GM21717 (cell line): ENCODE measurements around the gene HOXA13.

ENCODE experiments used
- ATAC-seq: cut with Tn5 transposase; IDR thresholded peaks from one replicate; pipeline ENCODE4 v1.9.1; 2021; ENCODE audit warnings: mild to moderate bottlenecking, moderate library complexity; ENCODE audit not compliant: unreplicated experiment

HOXA13 gene

DNA sequence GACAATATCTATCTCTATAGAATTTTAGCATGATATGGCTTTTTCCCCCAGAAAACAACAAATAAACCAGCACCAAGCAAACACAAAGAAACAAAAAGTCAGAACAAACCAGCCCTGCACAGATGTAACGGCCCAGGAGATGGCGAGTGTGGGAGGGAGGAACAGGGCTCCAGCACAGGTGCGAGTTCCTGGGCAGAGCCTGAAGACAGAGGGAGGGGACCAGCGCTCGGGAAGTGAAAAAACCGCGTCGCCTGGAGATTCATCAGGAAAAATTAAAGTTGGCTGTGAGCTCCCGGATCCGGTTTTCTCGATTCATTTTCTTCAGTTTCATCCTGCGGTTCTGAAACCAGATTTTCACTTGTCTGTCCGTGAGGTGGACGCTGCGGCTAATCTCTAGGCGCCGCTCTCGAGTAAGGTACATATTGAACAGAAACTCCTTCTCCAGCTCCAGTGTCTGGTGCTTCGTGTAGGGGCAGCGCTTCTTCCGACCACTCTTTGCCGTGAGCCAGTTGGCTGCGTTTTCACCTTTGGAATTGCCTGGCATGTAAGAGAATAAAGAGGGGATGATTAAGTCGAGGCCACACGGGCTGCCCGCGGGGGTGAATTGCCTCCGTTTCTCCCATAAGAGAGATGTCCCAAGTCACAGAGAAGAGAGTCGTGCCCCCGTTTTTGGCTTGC, 28.1 kb downstream of the HOXA13 start:
- no peak for ATAC-seq

DNA sequence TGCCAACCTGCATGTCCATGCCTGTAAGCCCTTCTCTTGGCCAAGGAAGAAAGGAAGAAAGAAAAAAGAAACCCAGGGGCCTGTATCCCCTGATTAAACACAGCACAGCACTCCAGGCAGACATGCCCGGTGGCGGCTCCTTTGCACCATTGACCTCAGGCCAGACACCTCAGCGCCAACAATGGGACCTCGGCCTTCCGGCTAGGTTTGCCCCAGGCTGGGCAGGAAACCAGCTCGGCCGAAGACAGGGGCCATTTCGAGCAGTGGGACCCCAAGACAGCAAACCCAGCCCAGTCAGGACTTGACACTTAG, 28.6 kb downstream of the HOXA13 start:
- no peak for ATAC-seq

DNA sequence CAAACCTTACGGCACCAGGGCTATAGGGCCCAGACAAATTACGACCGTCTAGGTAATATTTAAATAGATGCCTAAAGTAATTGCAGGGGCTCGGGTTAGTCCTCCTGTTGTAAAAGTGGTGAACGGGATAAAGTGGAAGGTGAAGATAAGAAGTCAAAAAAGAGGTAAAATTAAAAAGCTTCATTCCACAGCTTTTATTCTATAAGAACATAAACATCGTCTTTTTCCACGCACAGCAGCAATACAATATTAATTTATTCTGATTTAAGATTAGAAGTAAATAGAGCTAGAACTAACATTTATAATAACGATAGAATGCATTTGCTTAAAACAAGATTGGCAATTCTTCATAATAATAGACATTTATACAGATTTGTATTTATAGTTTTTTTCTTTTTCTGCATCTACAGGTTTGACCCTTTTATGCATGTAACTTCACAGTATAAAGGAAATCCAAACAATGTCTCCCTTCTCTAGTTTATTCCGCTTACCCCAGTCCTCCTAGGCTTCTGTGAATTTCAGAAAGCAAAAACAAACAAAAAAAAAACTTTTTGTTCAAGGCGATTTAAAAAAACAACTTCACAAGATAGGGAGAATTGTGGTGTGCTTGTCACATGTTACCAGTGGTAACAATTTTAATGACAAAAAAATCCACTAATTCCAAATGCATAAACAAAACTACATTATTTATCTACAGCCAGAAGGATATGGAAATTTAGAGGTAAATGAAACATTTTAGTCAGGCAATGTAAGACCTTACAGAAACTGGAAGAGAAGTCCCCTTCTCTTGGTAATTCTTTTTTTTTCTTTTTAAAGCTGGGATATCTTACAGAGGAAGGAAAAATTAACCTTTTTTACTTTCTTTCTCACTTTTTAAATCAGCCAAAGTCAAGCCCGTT, 29.2 kb downstream of the HOXA13 start:
- no peak for ATAC-seq

DNA sequence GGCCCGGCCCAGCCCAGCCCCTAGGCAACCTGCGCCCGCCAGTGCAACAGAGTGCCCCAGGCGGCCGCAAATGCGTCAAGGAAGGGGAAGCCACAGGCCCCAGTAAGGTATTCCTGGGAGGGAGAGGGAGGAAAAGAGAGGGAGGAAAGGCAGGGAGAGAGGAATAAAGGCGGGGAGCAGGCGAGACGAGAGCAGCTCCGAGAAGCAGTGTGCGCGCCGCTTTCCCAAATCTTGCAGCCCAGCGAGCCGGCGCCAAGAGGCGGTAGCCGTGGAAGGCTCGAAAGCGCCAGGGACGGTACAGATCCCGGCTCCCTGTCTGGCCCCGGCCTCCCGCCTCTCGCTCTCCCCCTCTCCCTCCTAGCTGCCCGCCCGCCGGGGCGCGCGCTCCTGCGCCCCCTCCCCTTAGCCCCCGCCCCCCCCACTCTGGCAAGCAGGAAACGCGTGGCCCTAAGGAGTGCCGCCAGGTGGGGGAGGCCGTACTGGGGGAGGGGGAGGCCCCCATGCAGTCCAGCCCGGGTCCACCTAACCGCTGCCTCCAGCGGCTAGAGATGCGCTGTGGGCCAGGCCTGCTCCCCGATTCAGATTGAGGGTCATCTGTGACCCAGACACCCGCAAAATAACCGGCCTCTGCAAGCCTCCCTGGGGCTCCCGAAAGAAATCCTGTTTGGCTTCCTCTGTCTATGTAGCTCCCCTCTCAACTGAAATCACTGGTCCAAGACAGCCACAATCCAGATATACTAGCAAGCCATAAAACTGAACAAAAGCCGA, 30.0 kb downstream of the HOXA13 start:
- ATAC-seq, result no peak

DNA sequence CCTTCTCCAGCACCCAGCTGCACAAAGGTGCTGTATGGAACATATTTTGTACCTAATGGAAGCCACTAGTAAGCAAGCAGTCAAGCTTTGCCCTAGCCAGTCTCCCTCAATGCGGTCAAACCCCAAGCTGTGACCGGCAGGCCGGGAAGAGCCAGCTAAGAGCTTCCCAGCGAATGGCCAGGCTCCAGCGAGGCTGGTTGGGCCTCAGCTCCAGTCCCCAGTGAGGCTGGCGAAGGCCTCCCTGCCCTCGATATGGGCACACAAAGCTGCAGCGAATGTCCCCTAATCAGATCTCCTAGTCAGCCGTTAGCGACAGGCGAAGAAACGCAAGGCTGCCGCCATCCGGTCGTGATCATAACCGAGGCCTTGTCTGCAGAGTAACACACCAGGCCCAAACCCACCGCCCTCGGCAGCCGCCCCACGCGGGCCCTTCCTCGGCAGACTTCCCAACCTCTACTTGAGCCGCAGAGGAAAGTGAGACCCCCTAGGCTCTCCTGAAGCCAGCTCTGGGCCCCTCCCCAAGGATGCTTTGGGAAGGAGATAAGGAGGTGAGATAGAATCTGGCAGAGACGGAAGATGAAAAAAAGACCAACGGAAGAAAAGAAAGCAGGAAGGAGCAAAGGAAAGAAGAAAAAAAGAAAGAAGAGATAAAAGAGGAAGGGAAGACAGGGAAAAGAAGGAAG, 31.5 kb downstream of the HOXA13 start:
- ATAC-seq, result no peak

DNA sequence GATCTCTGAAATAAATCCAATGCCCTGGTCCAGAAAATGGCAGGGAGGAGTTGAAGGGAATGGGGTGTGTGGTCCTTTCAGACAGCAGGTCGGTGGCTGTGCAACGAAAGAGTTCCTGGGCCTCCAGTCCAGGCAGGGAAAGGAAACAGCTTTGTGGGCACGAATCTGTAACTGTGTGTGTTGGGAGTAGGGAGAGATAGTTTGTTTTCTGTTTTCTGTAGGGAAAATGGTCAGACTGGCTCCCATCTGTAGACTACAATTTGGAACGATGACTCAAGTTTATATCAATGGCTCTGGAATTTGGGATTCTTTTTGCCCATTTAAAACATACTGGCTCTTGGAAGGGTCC, 32.0 kb downstream of the HOXA13 start:
- ATAC-seq, result no peak

DNA sequence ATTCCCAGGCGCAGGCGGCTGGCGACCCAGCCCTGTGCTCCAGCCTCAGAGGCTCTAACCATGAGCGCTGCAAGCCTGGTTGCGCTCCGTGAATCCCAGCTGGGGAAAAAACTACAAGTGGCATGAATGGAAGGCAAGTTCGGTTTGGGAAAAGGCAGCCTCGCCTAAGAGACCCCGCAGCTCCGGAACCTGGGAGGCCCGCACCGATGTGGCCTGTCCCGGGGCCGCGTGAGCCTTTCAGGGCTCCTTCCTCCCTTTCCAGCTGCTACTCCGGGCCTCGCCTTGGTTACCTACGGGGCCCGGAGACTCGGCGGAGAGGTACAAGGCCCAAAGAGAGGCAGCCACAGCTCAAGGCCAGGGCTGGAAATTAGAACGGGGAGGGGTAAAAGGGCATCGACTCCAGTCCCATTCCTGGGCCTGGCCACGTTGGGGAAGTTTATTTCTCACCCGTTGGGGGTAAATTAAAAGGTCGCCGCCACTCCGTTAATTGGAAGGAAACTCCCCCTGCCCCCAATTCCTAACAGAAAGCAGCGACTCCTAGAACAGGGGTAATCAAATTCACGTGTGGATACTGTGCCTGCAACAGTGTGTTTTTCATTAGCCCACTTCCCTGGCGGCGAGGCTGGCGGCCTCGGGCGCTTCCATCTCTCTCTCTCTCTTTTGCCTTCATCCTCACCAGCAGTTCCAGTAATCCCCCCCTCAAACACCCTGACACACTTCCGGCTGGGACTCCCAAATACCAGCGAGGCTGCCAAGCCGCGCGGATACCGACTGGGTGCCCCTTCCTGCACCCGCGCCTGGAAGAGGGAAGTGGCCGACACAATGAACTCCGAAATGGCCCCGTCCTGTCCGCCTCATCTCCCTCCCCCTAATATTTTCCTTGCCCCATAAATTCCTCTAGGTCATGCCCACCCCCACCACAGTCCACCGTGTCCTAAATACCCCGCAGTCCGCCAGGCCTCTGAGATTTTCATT, 33.1 kb downstream of the HOXA13 start:
- no peak for ATAC-seq

DNA sequence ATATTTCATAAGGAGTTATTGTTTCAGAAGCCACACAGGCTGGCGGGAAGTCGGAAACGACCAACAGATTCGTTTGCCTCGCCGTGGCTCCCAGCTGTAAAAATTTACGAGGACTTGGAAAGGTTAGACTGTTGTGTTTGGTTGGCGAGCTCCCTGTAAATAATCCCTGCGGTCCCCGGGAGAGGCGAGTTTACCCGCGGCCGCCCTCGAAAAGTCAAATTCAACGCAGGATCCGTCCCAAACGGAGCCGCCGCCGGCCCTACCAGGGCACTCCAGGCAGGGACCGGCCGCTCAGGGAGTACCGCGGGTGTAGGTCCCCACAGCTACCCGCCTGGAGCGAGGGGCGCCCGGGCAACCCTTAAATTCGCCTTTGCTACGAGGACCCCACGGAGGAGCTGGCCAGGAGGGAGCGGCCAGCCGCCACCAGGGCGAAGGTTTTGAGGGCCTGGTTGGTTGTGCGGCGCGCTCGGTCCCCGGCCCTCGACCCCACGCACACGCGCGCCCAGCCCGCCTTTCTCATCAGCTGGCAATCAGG, 33.8 kb downstream of the HOXA13 start:
- no peak for ATAC-seq

DNA sequence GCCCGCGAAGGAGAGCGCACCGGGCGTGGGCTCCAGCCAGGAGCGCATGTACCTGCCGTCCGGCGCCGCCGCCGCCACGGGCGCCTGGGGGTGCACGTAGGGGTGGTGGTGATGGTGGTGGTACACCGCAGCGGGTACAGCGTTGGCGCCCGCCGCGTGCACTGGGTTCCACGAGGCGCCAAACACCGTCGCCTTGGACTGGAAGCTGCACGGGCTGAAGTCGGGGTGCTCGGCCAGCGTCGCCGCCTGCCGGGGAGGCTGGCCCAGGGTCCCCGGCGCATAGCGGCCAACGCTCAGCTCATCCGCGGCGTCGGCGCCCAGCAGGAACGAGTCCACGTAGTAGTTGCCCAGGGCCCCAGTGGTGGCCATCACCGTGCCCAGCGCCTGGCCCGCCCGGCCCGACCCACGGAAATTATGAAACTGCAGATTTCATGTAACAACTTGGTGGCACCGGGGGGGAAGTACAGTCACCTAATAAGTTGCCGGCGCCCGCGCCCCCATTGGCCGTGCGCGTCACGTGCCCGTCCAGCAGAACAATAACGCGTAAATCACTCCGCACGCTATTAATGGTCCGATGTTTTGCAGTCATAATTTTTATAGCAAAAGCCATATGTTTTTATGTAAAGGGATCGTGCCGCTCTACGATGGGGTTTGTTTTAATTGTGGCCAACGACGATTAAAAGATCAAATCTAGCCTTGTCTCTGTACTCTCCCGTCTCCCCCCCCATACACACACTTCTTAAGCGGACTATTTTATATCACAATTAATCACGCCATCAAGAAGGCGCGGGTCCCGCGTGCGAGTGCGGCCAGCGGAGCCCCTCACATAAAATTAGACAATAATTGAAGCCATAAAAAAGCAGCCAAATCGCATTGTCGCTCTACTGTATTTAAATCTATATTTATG, 34.5 kb downstream of the HOXA13 start, which contains the start of gene HOXA9:
HOXA9 (minus strand) TSS at position 449 of the 907 bp plus-strand sequence; CDS start at position 369, 80 bp downstream.
- no peak for ATAC-seq

DNA sequence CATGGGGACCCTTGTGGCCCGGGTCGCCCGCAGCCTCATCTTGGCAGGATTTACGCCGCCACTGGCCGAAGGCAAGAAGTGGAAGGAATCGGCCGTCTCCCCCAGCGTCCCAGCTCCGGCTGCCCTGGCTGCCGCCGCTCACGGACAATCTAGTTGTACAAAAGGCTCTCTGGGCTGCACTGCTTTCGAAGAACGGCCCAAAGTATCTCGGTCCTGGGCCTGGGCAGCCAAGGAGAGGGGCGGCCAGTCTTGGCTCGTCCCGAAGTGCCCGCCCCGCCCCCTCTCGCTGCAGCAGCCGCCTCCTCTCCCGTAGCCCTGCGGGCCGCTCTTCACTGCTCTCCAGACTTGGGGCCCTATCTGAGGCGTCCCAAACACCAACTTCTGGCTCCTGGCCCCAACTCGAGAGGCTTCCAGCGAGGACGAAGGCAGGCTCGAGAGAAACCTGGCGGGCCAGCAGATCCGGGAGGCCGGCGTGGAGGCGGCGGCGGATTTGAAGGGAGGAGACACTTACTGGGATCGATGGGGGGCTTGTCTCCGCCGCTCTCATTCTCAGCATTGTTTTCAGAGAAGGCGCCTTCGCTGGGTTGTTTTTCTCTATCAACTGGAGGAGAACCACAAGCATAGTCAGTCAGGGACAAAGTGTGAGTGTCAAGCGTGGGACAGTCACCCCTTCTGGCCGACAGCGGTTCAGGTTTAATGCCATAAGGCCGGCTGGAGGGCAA, 35.4 kb downstream of the HOXA13 start:
- ATAC-seq, result no peak

DNA sequence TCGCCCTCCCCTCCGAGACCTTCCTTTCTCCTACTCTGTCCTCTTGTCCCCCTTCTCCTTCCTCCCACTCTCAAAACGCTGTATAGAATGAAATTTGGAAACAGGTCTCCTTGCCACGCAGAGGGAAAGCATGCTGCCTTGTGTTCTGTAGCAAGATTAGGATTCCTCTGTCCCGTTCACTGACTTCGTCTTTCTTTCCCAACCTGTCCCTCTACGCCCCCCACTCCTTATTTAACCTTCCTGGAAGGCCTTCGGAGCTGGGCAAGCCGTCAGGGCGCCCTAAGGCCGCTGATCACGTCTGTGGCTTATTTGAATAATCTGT, 35.9 kb downstream of the HOXA13 start:
- ATAC-seq, result no peak

DNA sequence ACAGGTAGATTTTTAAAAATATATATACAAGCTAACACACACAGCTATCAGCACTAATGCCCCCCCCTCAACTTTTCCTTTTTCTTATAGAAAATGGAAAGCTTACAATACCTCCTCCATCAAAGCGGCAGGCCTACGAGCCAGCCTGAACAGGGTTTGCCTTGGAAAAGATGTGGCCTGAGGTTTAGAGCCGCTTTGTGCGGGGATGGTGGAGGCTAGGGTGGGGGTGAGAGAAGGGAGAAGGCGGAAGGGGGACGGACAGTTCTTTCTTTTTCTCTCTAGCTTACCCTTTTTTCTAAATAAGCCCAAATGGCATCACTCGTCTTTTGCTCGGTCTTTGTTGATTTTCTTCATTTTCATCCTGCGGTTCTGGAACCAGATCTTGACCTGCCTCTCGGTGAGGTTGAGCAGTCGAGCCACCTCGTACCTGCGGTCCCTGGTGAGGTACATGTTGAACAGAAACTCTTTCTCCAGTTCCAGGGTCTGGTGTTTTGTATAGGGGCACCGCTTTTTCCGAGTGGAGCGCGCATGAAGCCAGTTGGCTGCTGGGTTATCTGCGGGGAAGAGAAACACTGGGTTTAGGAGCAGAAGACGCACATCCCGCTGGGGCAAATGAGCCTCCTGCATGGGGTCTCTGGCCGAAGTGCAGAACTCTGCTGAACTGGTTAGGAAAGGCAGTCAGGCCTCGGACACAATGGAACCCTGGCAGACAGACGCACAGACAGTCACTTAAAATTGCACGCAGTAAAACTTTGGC, 36.4 kb downstream of the HOXA13 start:
- ATAC-seq, result no peak

DNA sequence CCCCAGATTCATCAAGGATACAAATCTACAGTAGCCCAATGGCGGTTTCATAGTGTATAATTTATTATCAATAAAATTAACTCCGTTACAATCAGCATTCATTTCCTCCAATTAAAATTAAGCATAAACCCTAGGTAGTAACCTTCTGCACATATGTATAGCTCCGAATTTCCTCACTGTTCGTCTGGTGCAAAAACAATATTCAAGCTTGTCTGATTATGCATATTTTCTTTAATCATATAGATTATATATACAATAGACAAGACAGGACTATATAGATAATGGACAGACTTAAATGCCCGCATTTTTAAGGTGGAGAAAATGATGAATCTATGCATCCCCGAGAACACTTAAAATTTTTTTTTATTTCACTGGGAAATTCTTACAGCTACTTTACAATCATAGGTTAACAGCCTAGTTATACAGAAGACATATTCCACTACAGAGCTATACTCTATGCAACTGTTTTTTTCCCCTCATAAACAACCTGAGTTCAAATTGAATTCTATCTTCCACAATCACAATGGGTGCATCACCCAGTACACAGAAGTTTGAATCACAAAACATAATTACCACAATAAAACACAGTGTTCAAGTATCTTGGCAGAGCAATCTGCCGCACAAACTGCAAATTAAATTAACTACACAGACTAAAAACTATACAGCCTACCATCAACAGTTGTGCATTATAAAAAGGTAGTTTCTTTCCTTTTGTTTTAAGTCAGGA, 37.2 kb downstream of the HOXA13 start:
- ATAC-seq, result no peak

DNA sequence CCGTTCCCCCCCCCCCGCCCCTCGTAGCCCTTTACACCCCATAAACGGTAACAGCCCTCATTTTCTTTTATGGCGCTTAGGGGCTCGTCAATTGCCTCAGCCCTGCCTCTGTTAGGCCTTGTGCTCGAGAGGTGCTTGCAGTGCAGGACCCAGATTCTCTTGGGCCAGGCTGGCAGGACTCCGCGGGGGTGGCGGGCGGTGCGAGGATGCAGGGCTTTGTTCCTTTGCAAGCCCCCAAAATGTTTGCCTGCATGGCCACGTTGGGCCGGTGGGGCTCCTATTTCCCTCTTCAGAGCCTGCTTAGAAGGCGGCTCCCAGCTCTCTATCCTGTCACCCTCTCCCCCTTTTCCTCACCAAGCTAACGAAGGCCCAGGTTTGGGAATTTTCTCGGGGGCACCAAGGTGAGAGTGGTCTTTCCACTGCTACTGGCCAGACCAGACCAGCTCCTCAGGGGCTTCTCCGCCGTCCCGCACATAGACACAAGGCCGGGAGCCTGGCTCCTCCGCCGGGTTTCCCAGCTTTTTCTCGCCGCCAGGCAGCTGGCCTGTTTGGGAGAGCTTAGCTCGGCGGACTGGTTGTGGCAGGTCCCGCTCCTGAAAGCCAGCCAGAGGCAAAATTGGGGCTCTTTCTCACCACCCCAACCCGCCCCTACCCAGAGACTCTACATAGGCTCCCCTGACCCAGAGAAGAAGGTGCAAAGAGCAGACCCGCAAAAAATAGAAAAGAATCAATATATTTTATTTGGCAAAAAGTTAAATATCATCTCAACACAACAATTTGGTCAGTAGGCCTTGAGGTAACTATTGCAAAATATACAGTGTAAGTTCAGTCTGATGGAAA, 38.0 kb downstream of the HOXA13 start:
- ATAC-seq, result no peak

DNA sequence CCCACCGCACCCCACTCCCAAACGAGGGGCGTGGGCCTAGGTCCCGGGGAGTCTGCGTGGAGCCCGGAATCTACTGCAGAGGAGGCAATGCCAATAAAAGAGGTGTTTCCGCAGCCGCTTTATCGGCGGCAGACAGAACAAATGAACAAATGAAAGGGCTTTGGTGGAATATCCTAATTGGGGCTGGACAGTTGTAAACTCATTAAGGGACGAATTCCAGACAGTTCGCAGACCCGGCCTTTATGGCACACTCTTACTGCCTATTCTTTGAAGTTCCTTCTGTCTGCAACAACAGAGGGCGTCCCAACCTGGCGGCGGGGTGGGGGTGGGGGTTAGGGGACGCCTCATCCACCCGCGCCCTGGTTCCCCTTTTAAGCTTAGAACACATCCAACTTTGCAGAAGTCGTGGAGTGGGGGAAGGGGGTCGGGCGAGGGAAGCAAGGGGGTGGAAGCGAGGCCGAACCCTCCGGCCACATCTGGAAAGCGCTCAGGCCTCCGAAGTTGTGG, 38.6 kb downstream of the HOXA13 start:
- ATAC-seq, result no peak
